HG02588 (cell line): ENCODE data around the gene TTC27.

Source experiments
- ATAC-seq: cut with Tn5 transposase; IDR thresholded peaks from one replicate; pipeline ENCODE4 v1.9.1; 2021; ENCODE audit warnings: mild to moderate bottlenecking, moderate library complexity; ENCODE audit not compliant: unreplicated experiment

TTC27 gene

DNA sequence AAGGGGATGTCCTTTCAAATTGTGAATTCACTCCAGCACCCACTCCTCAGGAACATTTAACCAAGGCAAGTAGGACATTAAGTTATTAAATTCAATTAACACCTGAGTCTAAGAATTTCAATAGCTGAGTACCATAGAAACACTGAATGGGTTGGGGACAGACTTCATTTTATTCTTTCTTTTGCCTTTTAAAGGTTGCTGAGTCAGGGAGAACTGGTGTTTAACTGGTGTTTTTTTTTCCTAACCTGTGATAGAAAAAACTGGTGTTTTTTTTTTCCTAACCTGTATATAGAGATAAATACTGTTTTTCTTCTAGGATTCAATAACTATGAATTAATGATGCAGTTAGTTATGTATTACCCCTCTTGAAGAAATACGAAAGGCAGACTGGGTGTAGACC, 38.9 kb downstream of the TTC27 start:
- ATAC-seq: no peak

DNA sequence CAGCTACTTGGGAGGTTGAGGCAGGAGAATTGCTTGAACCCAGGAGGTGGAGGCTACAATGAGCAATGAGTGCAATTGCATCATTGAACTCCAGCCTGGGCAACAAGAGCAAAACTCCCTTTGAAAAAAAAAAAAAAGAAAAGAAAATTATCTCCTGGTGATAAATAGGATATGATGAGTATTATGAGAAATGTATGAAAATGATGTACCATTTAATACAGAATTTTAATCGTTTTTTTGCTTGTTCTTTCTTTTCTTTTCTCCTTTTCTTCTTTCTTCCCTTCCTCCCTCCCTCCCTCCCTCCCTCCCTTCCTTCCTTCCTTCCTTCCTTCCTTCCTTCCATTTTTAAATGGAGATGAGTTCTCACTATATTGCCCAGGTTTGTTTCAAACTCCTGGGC, 40.4 kb downstream of the TTC27 start:
- ATAC-seq: no peak

DNA sequence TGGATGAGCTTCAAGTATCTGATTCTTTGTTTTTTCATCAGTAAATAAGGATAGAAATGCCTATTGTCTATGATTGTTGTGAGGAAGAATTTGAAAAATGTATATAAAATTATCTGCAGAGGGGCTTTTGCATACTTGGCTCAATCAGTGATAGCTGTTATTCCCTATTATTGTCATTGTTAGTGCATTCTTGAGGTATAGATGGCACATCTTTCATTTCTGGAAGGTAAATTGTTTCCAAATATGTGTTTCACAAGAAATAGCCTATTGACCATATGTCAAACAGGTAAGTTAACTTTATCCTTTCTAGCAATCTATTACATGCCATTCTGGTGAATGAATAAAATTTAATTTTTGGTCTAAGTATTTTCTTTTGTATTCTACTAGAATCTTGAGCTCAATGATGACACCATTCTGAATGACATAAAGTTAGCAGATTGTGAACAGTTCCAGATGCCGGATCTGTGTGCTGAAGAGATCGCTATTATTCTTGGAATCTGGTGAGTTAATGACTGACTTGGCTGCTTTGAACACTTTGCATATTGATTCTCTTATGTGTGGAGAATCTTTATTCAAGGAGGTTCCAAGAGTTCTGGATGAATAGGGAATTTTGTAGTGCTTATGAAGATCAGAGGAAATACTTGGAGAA, 44.2 kb downstream of the TTC27 start:
- ATAC-seq: no peak

DNA sequence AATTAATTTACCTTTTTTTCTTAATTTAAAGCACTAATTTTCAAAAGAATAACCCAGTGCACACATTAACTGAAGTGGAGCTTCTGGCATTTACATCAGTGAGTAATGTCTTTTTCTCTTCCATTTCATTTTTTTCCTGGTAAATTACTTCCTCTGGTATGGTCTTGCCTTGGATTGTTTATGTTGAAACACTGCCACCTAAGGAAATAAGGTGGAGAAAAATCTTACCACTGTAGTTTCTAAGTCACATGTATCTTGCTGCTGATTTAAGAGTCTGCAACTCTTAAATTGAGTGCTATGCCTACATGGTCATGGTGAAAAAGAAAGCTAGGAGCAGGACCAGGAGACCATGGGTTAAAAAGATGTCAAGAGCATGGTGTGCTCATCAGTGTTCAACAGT, 51.0 kb downstream of the TTC27 start:
- no peak for ATAC-seq

DNA sequence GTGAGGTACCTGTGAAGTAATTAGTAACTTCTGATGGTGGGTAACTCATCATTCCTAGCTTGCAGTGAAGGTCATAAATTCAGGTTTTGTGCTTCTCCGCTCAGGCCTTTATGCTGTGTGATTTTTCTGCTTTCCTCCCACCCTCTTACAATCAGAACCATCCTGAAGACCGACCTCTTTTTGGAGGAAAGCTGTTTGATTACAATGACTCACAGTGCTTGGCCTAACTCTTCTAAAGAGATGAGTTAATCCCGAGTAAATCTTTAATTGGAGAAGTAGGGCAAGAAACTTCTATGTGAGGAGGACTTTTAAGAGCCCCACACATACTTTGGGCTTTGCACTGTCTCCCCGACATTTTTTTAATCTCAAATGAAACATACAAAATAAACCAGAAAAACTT, 53.1 kb downstream of the TTC27 start:
- ATAC-seq: no peak

DNA sequence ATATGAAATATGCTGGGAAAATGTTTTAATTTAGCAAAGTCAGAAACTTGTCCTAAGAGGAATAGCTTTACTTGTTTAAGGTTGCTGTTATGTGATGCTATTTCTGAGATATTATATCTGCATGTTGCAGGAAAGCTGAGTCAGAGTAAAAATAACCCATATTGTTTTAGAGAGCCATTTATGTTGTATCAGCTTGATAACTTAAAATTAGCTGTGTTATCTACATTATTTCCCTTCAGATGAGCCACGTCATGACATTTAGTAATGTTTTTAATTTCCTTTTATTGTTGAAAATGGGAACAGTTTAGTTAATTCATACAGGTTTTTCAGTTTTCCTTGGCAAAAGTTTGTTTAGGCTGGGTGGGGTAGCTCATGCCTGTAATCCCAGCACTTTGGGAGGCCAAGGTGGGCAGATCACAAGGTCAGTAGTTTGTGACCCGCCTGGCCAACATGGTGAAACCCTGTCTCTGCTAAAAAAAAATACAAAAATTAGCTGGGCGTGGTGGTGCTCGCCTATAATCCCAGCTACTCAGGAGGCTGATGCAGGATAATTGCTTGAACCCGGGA, 55.8 kb downstream of the TTC27 start:
- no peak for ATAC-seq

DNA sequence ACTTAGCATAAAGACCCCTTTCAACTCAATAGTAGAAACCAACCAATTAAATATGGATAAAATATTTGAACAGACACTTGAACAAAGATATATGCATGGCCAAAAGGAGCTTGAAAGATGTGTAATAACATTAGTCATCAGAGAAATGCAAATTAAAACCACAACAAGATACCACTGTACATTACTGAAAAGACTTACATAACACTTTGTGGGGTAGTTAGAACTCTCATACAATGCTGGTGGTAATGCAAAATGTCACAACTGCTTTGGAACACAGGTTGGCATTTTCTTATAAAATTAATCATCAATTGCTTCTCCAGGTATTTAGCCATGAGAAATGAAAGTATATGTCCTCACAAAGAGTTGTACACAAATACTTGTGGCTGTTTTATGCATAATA, 60.7 kb downstream of the TTC27 start:
- no peak for ATAC-seq

DNA sequence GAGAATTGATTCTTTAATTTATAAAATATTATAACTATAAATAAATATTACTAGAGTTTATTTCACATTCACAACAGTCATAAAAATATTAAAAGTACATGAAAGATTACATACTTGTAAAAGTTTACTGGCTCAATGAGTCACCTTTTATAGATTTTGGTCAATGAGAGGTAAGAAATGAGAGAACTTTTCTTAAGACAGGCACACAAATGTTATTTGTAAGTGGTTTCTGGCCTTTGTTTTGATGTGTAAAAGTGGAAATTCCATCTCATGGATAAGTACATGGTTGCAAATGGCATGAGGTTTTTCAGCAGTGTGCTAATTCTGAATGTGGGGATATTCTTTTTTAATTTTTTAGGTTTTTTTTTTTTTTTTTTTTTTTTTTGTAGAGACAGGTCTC, 63.8 kb downstream of the TTC27 start:
- ATAC-seq: no peak

DNA sequence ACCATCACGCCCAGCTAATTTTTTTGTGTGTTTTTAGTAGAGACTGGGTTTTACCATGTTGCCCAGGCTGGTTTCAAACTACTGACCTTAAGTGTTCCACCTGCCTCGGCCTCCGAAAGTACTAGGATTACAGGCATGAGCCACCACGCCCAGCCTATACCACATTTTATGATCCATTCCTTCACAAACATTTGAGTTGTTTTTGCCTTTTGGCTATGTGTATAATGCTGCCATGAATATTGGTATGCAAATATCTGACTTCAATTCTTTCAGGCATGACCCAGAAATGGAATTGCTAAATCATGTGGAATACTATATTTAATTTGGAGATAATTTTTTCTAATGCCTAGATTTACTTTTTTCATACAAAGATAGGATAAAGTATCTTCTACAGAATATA, 68.6 kb downstream of the TTC27 start:
- ATAC-seq: no peak

DNA sequence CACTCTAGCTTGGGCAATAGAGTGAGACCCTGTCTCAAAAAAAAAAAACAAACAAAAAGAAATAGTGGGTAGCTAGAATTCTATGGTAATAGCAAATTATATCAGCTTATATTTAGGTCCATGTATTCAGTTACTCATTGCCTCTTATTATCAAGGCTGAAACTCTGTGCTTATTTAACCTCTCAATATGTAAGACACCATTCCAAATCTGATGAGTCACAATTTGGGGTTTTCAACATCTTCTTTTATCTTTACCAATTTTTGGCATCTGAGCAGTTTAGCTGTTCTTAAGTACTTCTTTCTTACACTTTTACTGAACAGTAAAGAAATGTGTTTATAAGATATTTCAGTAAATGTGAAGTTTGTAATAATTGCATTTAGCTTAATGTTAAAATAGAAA, 69.3 kb downstream of the TTC27 start:
- no peak for ATAC-seq

DNA sequence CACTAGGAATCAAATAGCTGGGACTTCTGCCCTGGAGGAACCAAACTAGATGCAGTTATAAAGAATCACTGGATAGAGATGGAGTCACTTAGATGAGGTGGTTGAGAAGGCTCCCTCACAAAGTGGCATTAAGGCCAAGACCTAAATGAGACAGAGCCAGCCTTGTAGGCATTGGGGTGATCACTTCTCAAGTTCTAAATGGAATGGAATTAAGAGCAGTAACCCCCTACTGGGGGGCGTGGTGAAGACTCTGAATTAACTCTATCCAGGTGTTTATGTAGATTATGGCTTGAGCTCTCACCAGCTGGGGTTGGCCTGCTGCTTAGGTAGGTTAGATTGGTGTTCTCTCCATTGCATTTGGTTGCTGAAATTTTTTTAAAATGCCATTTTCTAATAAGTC, 71.3 kb downstream of the TTC27 start:
- ATAC-seq: no peak

DNA sequence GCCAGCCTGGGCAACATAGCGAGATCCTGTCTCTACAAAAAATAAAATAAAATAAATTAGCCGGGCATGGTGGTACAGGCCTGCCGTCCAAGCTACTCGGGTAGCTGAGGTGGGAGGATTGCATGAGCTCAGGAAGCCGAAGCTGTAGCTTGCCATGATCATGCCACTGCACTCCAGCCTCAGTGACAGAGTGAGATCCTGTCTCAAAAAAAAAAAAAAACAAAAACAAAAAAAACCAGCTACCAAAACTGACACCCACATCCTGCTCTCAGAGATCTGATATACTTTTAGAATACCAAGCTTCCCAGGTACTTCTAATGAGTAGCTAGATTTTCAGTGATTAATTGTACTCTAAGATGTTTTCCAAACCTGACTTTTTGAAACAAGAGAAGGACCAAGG, 74.0 kb downstream of the TTC27 start:
- ATAC-seq: no peak

DNA sequence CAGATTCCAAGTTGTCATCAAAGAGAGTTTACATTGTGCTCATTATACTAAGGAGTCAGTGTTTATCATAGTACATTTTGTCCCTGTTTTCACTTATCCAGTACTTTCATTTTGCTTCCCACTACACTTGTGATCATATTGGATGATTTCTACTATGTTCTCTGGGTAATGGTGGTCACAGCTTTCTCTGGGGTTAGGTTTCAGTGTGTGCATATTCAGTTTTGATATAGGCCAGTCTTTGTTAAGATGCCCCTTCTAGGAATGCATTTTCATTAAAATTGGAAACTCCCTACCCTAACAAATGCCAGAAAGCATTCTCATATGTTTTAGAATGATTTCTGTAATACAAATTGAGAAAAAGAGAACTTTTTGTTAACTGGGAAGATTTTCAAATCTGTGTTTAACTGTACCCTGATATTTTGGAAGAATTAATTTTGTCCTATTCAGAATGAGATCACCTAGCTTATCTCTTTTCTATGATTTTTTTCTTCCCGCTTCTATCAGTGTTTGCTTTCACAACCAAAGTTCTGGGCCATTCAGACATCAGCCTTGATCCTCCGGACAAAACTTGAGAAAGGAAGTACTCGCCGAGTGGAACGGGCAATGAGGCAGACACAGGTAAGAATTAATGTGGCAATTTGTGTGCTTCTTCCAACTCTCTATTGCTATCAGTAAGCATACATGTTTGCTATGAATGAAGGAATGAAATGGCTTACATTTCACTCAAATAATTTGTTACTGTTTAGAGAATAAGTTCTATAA, 74.6 kb downstream of the TTC27 start:
- no peak for ATAC-seq

DNA sequence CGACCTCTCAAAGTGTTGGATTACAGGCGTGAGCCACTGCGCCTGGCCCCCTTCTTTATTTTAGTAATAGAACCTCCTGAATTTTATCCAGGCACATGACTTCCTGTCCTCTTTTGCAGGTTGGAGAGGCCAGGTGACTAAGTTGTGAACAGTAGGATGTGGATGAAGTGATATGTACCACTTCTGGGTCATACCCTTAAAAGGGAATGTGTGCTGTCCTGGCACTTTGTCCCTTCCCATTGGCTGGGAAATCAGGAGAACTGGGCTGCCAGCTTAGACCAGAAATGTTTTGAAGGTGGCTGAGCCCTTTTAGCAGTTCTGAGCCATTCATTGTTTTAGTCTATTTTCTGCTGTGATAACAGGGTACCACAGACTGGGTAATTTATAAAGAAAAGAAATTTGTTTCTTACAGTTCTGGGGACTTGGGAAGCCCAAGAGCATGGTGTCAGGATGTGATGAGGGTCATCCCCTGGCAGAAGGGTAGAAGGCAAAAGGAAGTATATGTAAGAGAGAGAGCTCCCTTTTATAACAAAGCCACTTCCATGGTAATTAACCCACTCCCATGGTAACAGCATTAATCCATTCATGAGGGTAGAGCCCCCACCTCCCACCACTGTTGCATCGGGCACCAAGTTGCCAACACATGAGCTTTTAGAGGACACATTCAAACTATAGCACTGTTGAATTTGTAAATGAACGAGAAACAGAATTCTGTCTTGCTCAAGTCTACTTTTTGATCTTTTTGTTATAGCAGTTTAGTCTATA, 79.1 kb downstream of the TTC27 start:
- no peak for ATAC-seq

DNA sequence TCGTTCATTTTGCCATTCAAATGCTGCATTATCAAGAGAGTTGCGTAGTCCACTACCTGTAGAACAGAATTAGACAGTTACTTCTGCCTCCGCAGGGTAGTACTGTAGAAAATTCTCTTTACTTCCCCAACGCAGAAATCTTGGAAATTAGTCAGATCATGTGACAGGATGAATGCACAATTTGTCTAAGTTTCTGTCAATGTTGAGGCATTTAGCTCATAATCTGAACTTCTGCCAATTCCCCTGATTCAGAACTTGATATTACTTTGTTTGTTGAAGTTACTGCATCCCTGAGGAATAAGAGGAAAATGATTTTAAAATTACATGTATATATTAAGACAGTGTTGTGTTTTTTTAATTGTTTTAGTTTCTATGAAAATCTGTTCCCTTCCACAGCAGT, 83.4 kb downstream of the TTC27 start:
- no peak for ATAC-seq

DNA sequence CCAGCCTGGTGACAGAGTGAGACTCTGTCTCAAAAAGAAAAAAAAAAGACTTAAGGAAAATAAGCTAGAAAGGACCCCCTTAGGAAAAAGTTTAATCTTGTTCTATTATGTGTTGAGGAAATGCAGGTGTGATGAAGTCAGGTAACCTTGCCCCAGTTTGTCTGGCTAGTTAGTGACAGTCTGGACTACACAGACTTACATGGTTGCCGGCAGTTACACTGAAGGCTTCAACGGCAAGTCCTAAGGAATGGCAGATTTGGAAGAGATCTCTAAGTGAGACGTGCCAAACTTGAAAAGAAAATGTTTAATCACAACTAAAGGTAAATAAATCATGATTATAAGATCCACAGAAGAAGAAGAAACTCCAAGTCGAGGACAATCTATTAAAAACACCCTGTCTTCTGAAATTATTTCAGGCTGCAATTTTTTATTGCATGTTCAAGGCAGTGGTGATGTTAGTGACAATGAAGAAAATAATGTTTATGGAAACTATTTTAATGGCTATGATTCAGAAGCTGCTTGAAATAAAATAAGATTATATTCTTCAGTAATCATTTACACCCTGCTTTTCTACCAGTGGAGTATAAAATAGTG, 84.2 kb downstream of the TTC27 start:
- ATAC-seq: no peak

DNA sequence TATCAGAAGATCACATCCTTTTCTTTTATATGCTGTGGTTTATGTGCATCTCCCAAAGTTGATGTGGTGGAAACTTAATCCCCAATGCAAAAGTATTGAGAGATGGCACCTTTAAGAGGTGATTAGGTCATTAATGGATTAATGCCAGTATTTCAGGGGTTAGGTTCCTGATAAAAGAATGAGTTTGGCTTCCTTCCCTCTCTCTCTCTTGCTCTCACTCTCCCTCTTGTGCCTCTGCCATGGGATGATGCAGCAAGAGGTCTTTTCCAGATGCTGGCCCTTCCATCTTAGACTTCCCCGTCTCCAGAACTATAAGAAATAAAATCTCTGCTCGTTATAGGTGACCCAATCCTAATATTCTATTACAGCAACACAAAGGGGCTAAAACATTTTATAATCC, 85.0 kb downstream of the TTC27 start:
- no peak for ATAC-seq

DNA sequence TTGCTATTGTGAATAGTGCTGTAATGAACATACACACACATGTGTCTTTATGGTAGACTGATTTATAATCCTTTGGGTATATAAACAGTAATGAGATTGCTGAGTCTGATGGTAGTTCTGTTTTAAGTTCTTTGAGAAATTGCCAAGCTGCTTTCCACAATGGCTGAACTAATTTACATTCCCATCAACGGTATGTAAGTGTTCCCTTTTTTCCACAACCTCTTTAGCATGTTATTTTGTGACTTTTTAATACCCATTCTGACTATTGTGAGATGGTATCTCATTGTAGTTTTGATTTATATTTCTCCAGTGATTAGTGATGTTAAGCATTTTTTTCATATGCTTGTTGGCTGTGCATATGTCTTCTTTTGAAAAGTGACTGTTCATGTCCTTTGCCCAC, 86.7 kb downstream of the TTC27 start:
- ATAC-seq: no peak

DNA sequence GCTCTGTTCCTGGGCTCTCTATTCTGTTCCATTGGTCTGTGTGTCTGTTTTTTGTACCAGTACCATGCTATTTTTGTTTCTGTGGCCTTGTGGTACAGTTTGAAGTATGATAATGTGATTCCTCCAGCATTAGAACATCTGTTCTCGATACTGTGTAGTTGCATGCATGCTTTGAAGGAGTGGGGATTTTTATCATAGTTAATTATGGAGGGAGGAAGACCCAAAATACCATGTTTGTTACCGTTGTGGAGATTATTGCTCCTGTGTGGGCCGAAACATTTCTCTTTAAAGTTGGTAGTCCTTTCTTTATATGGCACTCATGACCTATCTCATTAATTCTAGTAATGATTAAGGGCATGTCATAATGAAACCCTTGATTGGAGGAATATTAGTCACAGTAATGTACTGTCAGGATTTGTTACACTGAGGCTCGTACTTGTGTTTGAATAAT, 87.6 kb downstream of the TTC27 start:
- ATAC-seq: peak; percentile 89

DNA sequence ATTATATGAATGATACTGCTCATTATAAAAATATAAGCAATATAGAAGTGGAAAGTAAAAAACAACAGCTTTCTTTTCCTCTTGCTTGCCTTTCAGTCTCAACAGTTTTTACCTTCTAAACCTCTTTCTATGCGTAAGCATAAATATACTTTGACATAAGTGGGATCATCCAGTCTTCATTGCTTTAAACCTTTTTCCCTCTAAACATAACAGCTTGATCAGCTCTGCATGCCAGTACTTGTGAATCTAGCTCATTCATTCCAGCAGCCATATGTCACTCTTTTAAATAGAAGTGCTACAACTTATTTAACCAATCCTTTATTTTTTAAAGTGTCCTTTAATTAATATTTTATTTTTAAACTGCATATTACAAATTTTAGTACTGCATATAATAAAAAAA, 88.1 kb downstream of the TTC27 start:
- no peak for ATAC-seq

DNA sequence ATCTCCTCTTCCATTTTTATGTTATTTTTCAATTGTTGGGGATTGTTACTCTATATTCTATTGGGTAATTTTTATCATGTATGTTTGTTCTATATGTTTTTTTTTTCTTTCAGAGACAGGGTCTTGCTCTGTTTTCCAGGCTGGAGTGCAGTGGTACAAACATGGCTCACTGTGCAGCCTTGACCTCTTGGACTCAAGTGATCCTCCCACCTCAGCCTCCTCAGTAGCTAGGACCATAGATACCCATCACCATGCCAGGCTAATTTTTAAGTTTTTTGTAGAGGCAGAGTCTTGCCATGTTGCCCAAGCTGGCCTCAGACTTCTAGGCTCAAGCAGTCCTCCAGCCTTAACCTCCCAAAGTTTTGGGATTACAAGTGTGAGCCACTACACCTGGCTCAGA, 88.7 kb downstream of the TTC27 start:
- no peak for ATAC-seq
